Dendritic cell treated with granulocyte-macrophage colony-stimulating factor and Interleukin-4, amounts not matched to agents 40 ng/mL and 50 ng/mL, for 4 days (primary cell): ENCODE results near the gene GNA12.
"Not testable (repeated sequence)": the region's sequence is repeated elsewhere in the genome, so short reads cannot be mapped to it uniquely, and the experiment has no call there.

Experiments
- H3K27ac Mint-ChIP-seq: one replicate; pipeline ENCODE4 v1.8.0; 2022; ENCODE audit warnings: mild to moderate bottlenecking, mixed read lengths
- H3K27me3 Mint-ChIP-seq: one replicate; pipeline ENCODE4 v1.8.0; 2022; ENCODE audit warnings: mild to moderate bottlenecking, mixed read lengths
- H3K36me3 Mint-ChIP-seq: one replicate; pipeline ENCODE4 v1.8.0; 2022; ENCODE audit warnings: low read depth, mixed read lengths
- H3K4me1 Mint-ChIP-seq: one replicate; pipeline ENCODE4 v1.8.0; 2022; ENCODE audit warnings: low read depth, mixed read lengths
- H3K4me3 Mint-ChIP-seq: one replicate; pipeline ENCODE4 v1.8.0; 2022; ENCODE audit warnings: mild to moderate bottlenecking, moderate library complexity, mixed read lengths
- H3K9me3 Mint-ChIP-seq: one replicate; pipeline ENCODE4 v1.8.0; 2022; ENCODE audit warnings: mixed read lengths
- intact Hi-C: fragments of 100-400 bp; cut with micrococcal nuclease; formaldehyde crosslinking; loops from one replicate; pipeline ENCODE4 v1.15.0; 2022

The GNA12 gene

GRCh38 chr7:2689951-2690705 is 154.0 kb downstream of the GNA12 start:
- Mint-ChIP-seq H3K27me3 (peaks cover 60% of the 10 kb centered on the region), H3K4me3 (no peak overlapping the region), H3K9me3 (no peaks in the 10 kb centered on the region), H3K36me3 (no peaks in the 10 kb centered on the region), H3K4me1 (peaks cover 59% of the 10 kb centered on the region), H3K27ac (no peak overlapping the region)
- intact Hi-C loops = no loop called here

GRCh38 chr7:2689343-2689847 is 154.7 kb downstream of the GNA12 start:
- peaks cover 55% of the 10 kb centered on the region for H3K4me1 Mint-ChIP-seq
- H3K9me3 Mint-ChIP-seq = no peaks in the 10 kb centered on the region
- no peaks in the 10 kb centered on the region for H3K36me3 Mint-ChIP-seq
- no peak overlapping the region for H3K4me3 Mint-ChIP-seq
- peaks cover 62% of the 10 kb centered on the region for H3K27me3 Mint-ChIP-seq
- no peak overlapping the region for H3K27ac Mint-ChIP-seq
- intact Hi-C loops = no loop called here

- Mint-ChIP-seq H3K27me3 (peaks cover 62% of the 10 kb centered on the region), H3K4me3 (peak overlapping the region; percentile 0), H3K36me3 (no peaks in the 10 kb centered on the region), H3K27ac (no peak overlapping the region), H3K4me1 (peaks cover 48% of the 10 kb centered on the region), H3K9me3 (no peaks in the 10 kb centered on the region)
- intact Hi-C loops = no loop called here
Observed at GRCh38 chr7:2688409-2689342, 155.4 kb downstream of the GNA12 start.

GRCh38 chr7:2687881-2688318 is 156.2 kb downstream of the GNA12 start, which contains the start of gene AMZ1:
Gene AMZ1 (plus strand): TSS chr7:2688202. CDS start chr7:2700452, 12,250 bp downstream.
- intact Hi-C loops = no loop called here
- peaks cover 67% of the 10 kb centered on the region for H3K27me3 Mint-ChIP-seq
- no peaks in the 10 kb centered on the region for H3K36me3 Mint-ChIP-seq
- H3K9me3 Mint-ChIP-seq = no peaks in the 10 kb centered on the region
- peak within 1 kb of the TSS; percentile 20 for H3K4me3 Mint-ChIP-seq
- peaks cover 41% of the 10 kb centered on the region for H3K4me1 Mint-ChIP-seq
- H3K27ac Mint-ChIP-seq = no peak within 1 kb of the TSS

DNA sequence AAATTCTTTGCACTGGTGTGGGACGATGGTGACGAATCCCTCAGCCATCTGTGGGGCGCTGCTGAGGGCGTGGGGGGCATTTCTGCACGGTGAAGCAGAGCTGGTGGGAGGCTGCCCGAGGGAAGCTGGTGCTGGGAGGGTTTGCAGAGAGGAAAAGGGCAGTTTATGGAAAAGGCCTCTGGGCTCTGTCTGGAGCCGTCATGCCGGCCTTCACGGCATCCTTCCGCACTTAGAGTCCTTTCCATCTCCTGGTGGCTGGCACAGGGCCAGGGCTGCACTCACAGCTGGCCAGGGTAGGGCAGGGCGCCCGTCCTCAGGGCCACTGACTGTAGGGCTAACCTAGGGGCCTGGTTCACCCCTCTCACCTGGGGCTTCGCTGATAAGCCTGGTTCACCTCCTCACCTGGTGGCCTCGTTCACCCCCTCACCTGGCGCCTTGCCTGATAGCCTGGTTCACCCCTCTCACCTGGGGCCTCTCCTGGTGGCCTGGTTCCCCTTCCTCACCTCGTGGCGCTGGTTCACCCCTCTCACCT is 156.7 kb downstream of the GNA12 start:
- Mint-ChIP-seq H3K9me3 (no peaks in the 10 kb centered on the region), H3K27me3 (peaks cover 71% of the 10 kb centered on the region), H3K27ac (no peak overlapping the region), H3K4me1 (peaks cover 37% of the 10 kb centered on the region), H3K36me3 (no peaks in the 10 kb centered on the region), H3K4me3 (peak overlapping the region; percentile 20)
- intact Hi-C loops = no loop called here

GRCh38 chr7:2686101-2686500 is 158.0 kb downstream of the GNA12 start:
- H3K27me3 Mint-ChIP-seq = peaks cover 71% of the 10 kb centered on the region
- no peak overlapping the region for H3K27ac Mint-ChIP-seq
- intact Hi-C loops = no loop called here
- H3K36me3 Mint-ChIP-seq = no peaks in the 10 kb centered on the region
- no peaks in the 10 kb centered on the region for H3K9me3 Mint-ChIP-seq
- H3K4me3 Mint-ChIP-seq = no peak overlapping the region
- peaks cover 28% of the 10 kb centered on the region for H3K4me1 Mint-ChIP-seq

- peaks cover 68% of the 10 kb centered on the region for H3K27me3 Mint-ChIP-seq
- H3K36me3 Mint-ChIP-seq = no peaks in the 10 kb centered on the region
- intact Hi-C loops = no loop called here
- no peaks in the 10 kb centered on the region for H3K9me3 Mint-ChIP-seq
- H3K4me1 Mint-ChIP-seq = peaks cover 12% of the 10 kb centered on the region
- no peak overlapping the region for H3K4me3 Mint-ChIP-seq
- H3K27ac Mint-ChIP-seq = no peak overlapping the region
Observed at GRCh38 chr7:2684501-2684900, 159.6 kb downstream of the GNA12 start.

- Mint-ChIP-seq H3K4me1 (peaks cover 5% of the 10 kb centered on the region), H3K27ac (no peak overlapping the region)
Observed at GRCh38 chr7:2681929-2682799, 161.9 kb downstream of the GNA12 start.

GRCh38 chr7:2680792-2681490 is 163.2 kb downstream of the GNA12 start:
- intact Hi-C loops = loop anchor here (1.0 to 2.0 kb wide), 2 partner anchors 114 to 230 kb away; no protein-coding TSS in a partner anchor
- peaks cover 5% of the 10 kb centered on the region for H3K4me1 Mint-ChIP-seq
- no peak overlapping the region for H3K27ac Mint-ChIP-seq

More at GRCh38 chr7:2681929-2682799, 161.9 kb downstream of the GNA12 start:
- no peaks in the 10 kb centered on the region for H3K9me3 Mint-ChIP-seq
- intact Hi-C loops = loop anchor here (1.0 to 2.0 kb wide), 2 partner anchors 115 to 231 kb away; no protein-coding TSS in a partner anchor
- H3K27me3 Mint-ChIP-seq = peaks cover 53% of the 10 kb centered on the region
- no peak overlapping the region for H3K4me3 Mint-ChIP-seq
- H3K36me3 Mint-ChIP-seq = no peaks in the 10 kb centered on the region

DNA sequence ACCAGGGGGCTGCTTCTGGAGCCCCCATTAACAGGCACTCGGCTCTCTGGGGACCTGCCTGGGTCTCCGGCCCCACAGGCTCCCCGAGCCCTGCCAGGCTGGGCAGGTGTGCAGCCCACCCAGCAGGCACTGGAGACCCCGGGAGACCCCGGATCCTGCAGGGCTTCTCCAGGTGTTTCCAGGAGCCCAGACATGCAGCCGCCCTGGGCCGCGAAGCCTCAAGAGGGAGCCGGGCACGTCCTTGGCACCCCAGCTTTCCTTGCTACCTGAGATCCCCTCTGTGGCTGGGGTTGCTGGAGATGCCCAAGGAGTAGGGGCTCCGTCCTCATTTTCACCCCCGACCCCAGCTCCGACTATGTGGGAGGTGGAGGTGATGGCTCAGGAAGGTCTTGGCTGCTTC is 163.9 kb downstream of the GNA12 start:
- Mint-ChIP-seq H3K27ac (peak overlapping the region; percentile 31), H3K4me3 (no peak overlapping the region), H3K9me3 (no peaks in the 10 kb centered on the region), H3K27me3 (peaks cover 39% of the 10 kb centered on the region), H3K36me3 (no peaks in the 10 kb centered on the region), H3K4me1 (peaks cover 5% of the 10 kb centered on the region)
- intact Hi-C loops = loop anchor here (2.0 kb wide), 1 partner anchor 113 kb away; no protein-coding TSS in a partner anchor

More at GRCh38 chr7:2680792-2681490, 163.2 kb downstream of the GNA12 start:
- Mint-ChIP-seq H3K4me3 (no peak overlapping the region), H3K9me3 (no peaks in the 10 kb centered on the region), H3K36me3 (no peaks in the 10 kb centered on the region), H3K27me3 (peaks cover 41% of the 10 kb centered on the region)

- not testable (repeated sequence) for H3K9me3 Mint-ChIP-seq, H3K4me1 Mint-ChIP-seq, H3K4me3 Mint-ChIP-seq, H3K36me3 Mint-ChIP-seq
- intact Hi-C loops = loop anchor here (2.0 kb wide), 1 partner anchor 113 kb away; no protein-coding TSS in a partner anchor
- H3K27ac Mint-ChIP-seq = peak overlapping the region; percentile 31
- H3K27me3 Mint-ChIP-seq = peaks cover 40% of the 10 kb centered on the region
Observed at GRCh38 chr7:2679135-2680127, 164.7 kb downstream of the GNA12 start.
